GM21528 (cell line): ENCODE data around the gene DMP1.
"Not testable (repeated sequence)": the region's sequence is repeated elsewhere in the genome, so short reads cannot be mapped to it uniquely, and the experiment has no call there.

Experiments used
- ATAC-seq: cut with Tn5 transposase; IDR thresholded peaks from one replicate; pipeline ENCODE4 v1.9.1; 2021; ENCODE audit warnings: mild to moderate bottlenecking, moderate library complexity; ENCODE audit not compliant: unreplicated experiment, low FRiP score

DMP1 gene

DNA sequence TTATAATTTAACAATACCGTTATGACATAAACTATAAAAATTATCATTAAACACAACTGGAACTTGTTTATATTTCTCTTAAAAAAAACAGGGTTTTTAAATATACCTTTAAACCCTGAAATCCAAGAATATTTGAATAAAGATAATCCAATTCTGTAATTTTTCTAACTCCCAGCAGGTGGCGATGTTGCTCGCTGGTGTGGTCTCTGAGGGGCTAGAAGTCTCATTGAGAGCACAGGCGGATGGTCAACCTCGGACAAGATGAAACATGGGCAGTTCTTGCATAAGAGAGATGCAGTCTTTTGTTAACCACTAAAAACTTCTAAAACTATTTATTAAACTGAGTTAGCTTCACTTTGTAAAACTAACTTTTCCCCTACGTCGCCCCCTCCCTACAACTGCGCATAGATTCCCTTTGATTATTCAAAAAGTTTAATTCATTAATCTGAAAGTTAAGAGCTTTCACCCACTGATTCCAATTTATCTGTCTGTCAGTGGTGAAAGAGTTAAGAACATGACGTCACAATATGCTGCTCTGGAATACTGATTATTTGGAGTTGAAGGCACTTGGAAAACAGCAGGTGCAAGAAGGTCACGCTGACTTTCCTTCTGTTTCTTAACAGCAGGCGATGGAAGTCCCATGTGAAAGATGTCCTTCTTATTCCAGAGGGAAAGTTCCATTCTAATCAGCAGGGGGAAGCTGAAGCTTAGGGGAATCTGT, 29.5 kb downstream of the DMP1 start:
- no peak for ATAC-seq

GRCh38 chr4:87680271-87680670, 30.2 kb downstream of the DMP1 start:
- no peak for ATAC-seq

DNA sequence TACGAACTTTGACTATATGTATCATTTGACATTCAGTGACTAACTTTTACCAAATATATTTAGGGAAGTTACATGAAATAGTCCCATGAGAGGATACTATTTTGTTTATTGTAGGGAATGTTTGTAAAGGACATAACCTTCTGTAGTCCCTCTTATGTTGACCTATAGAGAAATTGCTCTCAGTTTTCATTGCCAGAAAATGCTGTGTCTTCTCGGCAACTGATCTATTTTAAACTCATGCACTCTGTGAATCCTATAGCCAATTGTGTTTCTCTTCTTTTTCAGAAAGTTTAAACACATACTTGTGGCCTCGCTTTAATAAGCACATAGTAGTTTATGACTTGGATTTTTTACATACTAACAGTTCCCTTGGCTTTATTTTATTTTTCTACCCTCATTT, 38.2 kb downstream of the DMP1 start:
- ATAC-seq, result no peak

DNA sequence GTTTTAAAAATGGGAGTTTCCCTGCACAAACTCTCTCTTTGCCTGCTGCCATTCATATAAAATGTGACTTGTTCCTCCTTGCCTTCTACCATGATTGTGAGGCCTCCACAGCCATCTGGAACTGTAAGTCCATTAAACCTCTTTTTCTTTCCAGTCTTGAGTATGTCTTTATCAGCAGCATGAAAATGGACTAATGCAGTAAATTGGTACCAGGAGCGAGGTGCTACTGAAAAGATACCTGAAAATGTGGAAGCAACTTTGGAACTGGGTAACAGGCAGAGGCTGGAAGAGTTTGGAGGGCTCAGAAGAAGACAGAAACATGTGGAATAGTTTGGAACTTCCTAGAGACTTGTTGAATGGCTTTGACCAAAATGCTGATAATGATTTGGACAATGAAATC, 40.9 kb downstream of the DMP1 start:
- not testable (repeated sequence) for ATAC-seq

- ATAC-seq, result not testable (repeated sequence)
Observed at GRCh38 chr4:87692060-87692459, 42.0 kb downstream of the DMP1 start.

- no peak for ATAC-seq
Observed at GRCh38 chr4:87697272-87697671, 47.2 kb downstream of the DMP1 start.

- ATAC-seq, result no peak
Observed at GRCh38 chr4:87697945-87698344, 47.9 kb downstream of the DMP1 start.

- ATAC-seq, result no peak
Observed at GRCh38 chr4:87698394-87698793, 48.3 kb downstream of the DMP1 start.

- no peak for ATAC-seq
Observed at GRCh38 chr4:87704001-87704400, 53.9 kb downstream of the DMP1 start.

DNA sequence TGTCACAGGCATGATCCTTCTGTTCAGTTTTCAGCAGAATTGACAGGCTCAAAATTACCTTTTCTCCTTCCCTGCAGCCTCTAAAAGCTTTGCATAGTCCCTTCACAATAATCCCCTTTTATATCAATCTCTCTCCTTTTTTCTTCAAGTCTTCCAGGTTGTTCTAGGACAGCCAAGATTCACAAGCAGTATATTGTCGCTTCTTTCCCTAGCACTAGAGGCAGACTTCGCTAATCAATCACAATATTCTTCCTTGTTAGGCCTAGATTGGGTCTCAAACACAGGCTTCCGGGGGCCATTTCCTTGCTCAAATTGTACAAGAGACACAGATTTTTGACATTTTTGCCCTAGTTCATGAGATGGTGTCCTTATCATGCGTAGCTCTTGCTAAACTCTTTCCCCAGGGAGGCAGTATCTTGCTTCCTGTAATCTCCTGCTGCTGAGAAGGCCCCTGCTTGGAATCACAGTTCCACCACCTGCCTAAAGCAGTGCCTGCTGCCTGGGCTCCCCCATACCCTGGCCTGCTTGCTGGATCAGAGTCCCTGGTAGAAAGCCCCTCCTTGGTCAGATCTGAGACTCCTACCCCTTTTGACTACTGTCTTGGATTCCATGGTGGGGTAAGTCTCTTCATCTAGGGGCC, 57.3 kb downstream of the DMP1 start:
- no peak for ATAC-seq
